ENCODE results near the gene LGALS9C.
"Not testable (repeated sequence)": the region's sequence is repeated elsewhere in the genome, so short reads cannot be mapped to it uniquely, and the experiment has no call there.

LGALS9C gene

DNA sequence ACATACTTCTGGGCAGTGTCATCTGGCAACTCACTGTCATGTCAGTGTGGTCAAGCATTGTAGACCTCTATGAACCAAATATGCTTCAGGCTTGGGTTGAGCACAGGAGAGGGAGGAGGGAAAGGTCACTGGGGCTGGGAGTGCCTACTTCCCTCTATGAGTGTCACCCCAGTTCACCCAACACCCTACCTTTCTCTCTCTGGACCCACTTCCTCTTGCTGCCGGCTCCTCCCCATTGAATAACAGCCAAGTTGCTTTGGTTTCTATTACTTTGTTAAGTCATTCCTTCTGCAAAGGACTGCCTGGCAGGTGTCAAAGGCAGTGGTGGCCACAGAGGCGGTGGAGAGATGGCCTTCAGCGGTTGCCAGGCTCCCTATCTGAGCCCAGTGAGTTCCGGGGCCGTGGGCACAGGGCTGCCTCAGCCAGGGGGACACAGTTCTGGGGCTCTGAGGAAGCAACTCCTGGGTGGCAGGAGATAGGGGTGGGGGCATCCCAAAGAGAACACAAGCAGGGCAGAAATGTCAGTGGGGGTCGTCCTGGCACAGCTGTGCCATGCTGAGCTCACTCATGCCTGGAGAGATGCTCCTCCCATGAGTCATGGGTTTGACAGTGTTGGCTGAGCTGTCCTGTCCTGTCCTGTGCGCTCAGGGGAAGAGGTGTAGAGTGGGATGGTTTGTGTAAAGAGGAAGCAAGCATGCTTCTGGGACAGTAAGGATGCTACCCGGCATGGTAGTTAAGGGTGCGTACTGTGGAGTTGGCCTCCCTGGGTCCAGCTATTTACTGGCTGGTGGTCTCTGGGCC is at the start of gene LGALS9C:
Gene LGALS9C (plus strand): TSS at position 282 of the 801 bp plus-strand sequence. CDS start 66 bp downstream, at position 348.
- DNase-seq (ENCODE audit: low read depth in 2 of 2) = not testable (repeated sequence)

DNA sequence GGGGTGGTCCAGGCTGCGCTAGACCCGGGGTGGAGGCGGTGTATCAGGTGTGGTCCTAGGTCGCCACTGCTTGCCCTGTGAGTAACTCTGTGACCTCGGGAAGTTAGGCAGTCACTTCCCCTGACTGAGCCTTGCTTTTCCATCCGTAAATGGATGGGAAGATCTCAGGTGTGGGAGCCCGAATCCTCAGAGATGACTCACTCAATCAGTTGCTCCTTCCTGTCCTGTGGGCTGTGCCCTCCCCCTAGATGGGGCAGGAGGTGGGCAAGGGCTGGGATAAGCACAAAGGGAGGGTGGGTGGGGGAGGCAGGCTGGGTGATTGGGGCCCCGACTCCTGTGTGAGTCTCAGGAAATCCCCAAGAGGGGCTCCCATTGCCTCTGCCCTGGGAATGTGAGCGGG is 44.4 kb upstream of the LGALS9C start:
- DNase-seq (ENCODE audit: low read depth in 2 of 2) = not testable (repeated sequence)

DNA sequence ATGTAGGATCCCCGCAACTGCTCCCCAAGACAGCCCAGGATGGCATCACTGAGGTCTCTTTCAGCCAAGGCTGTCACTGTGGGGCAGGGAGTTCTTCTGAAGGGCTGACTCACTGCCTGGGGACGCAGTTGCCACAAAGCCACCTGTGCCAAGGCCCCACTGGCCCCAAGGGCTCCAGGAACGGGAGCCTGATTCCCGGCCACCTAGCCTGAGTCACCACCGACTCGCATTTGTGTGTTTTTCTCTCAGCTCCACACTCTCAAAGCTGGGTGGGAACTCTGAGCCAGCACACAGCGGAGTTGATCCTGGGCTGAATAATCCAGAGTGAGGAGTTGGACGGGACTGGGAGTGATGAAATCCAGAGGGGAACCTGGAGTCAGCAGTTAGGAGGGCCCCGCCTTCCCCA is 37.1 kb upstream of the LGALS9C start:
- not testable (repeated sequence) for DNase-seq (ENCODE audit: low read depth in 2 of 2)

DNA sequence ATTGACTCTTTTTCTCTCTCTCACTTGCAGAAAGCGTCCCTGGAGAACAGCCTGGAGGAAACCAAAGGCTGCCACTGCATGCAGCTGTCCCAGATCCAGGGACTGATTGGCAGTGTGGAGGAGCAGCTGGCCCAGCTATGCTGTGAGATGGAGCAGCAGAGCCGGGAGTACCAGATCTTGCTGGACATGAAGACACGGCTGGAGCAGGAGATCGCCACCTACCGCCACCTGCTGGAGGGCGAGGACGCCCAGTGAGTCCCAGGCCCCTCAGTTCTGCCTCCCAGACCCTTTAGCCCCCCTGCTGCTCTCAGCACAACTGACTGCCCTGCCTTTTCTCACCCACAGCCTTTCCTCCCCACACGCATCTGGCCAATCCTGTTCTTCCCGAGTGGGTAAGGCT is 34.5 kb upstream of the LGALS9C start:
- DNase-seq (ENCODE audit: low read depth in 2 of 2) = peak; percentile 37 to 50

DNA sequence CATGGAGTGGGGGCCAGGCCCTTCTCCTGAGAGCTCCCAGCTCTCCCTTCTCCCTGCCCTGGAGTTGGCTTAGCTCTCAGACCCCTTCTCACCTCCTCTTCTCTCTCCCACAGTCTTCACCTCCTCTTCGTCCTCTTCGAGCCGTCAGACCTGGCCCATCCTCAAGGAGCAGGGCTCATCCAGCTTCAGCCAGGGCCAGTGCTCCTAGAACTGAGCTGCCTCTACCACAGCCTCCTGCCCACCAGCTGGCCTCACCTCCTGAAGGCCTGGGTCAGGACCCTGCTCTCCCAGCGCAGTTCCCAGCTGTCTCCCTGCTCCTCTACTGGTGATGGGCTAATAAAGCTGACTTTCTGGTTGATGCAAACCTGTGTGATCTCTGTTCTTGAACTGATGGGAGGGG is 34.1 kb upstream of the LGALS9C start:
- DNase-seq (ENCODE audit: low read depth in 2 of 2) = not testable (repeated sequence)

DNA sequence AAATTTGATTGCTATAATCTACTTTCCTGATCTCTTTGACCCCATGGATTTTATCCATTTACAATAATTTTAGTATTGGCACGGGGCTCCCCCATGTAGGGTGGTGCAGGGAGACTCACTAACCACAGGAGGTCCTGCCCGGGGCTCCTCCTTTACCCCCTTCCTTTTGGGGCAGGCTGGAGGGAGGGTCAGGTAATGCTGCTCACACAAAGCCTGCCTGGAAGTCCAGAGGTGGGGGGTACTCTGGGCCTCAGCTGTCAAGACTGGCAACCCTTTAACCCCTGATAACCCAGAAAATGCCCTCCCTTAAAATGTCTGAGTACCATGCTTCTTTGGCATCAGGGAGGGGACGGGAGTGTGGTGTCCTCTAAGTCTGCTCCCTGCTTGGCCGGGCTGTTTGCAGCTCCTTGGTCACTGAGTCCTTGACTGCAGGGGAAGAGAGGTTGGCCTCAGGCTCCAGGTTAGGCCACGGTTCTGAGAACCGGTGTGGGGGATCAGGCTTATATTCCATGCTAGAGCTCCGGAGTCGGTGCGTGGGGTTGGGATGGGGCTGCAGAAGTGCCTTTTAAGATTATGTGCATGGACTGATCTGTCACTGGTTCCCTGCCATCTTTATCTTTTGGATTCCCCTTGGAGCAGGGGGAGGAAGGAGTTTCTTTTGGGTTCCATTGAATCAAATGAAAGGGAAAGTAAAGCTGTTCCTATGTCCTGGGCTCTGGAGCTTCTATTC is 28.9 kb upstream of the LGALS9C start:
- DNase-seq (ENCODE audit: low read depth in 2 of 2) = not testable (repeated sequence)

DNA sequence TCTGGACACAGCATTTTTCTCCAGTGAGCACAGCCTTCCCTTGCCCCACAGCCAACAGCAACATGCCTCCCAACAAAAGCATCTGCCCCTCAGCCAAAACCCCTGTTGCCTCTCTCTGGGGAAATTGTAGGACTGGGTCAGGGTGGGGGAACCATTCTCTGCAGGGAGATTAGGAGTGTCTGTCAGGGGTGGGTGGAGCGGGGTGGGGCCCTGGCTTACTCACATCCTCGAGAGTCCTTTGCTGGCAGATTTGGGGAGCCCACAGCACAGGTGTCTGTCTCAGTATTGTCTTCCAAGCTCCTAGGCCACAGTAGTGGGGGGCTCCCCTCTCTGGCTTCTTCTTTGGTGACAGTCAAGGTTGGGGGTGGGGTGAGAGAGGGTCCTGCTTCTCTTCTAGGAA is 28.3 kb upstream of the LGALS9C start:
- not testable (repeated sequence) for DNase-seq (ENCODE audit: low read depth in 2 of 2)

DNA sequence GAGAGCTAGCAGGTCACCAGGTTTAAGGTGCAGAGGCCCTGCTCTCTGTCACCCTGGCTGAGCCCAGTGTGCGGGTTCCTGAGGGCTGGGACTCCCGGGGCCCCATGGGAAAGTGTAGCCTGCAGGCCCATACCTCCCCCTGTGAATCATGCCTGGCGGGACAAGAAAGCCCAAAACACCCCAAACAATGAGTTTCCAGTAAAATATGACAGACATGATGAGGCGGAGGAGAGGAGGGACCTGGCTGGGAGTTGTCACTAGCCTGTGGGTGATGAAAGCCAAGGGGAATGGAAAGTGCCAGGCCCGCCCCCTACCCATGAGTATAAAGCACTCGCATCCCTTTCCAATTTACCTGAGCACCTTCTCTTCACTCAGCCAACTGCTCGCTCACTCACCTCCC is 26.8 kb upstream of the LGALS9C start:
- DNase-seq (ENCODE audit: low read depth in 2 of 2) = not testable (repeated sequence)

DNA sequence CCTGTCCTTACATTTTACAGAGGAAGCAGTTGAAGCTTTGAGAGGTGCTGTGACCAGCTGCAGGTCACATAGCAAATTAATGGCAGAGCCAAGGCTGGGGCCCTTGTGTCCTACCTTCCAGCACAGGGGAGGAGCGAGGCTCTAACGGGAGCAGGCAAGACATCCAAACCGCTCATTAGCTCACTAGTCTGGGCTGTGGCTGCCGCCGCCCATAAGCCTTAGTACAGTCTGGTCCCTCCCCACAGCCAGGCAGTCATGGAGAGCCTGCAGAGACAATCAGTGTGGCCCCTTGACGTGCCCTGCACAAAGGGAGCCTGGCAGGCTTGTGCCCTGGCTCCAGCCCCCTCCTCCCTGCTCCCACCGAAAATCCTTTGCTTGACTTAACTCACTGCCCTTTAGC is 25.6 kb upstream of the LGALS9C start:
- DNase-seq (ENCODE audit: low read depth in 2 of 2) = not testable (repeated sequence)

DNA sequence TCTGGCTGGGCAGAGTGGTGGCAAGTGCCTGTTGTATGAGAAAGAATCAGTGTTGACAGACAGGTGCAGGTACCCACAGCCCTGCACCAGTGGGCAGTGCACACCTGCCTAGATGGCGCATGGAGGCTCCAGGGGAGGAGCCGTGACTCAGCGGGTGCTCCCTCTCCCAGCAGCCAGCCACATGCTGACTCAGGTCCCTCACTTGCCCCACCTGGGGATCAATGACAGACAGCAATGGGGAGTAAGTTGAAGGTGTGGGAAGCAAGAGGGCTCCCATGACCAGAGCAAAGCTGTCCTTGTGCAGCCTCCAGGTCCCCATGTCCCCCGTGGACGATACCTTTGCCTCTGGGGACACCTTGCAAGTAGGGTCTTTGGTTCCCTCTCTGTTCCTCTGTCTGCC is 24.6 kb upstream of the LGALS9C start:
- DNase-seq (ENCODE audit: low read depth in 2 of 2) = not testable (repeated sequence)

DNA sequence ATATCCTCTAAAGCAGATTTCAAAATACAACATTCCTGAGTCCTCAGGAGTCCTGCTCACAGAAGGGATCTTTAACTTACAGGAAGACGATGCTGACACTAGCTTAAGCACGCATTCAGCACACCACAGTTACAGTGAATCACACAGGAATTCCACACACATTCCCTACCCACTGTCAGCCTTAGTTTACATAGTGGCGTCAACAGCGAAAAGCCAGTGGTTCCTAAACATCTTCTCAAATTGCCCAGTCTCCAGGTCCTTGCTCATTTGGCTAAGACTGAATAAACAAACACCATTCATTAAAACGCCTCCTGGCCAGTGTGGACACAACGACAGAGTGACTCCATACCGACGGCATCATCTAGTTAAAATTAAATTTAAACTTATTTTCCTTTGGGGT is 17.6 kb upstream of the LGALS9C start:
- DNase-seq (ENCODE audit: low read depth in 2 of 2) = not testable (repeated sequence)

DNA sequence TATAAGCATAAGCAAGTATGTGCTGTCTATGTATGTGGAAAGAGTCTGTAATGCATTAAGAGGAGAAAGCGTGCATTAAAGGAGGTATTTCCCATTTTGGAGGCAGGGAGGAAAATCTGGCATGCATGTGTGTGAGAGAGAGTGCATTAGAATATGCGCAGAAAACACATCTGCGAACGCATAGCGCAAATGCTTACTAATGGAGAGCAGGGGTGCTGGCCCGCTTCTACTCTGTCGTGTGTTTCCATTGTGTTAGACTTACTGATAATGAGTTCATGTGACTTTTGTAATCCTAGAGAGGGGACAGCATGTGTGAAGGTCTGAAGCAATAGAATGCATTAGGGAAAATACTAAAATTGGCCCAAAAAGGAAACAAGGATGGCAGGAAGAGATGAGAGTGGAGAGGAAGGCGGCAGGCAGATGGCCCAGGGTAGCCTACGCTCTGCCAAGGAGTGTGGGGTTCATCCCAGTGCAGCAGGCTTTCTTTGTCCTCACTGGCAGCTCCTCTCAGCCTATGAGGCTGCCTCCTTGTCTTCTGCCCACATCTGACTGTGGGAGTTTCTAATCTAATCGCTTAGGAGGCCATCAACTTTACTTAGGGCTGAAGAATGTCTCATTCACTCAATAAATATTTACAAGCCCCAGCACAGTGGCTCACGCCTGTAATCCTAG is 12.6 kb upstream of the LGALS9C start:
- not testable (repeated sequence) for DNase-seq (ENCODE audit: low read depth in 2 of 2)

DNA sequence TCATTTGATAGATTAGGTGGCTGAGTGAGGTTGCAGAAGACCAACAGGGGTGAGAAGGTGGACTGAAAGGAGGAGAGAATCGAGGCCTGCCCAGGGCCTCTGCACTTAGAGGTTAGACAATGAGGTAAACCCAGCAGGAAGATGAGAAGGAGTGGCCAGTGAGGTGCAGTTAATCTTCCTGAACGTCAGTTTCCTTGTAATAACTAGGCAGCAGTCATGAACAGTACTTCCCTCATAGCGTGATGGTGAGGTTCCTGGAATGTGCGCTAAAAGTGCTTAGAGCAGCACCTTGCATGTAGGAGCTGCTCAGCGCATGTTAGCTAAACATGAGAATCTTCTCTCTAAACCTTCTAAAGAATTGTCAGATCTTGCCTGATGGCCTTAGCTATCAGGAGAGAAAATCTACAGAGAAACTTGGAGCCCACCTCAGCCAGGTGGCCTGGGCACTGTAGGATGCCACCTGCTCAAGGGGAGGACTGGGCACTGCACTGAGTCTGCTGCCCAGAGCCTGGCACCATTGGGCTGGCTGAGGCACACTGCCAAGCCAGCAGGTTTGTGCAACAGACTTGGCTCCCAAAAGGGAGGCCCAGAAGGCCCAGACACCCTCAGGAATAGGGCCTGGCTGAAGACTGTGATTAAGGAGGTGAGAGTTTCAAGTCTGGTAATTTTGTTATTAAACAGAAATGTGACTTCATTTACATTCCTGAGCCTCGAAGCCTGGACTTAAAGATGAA is 10.2 kb upstream of the LGALS9C start:
- DNase-seq (ENCODE audit: low read depth in 2 of 2) = not testable (repeated sequence)

DNA sequence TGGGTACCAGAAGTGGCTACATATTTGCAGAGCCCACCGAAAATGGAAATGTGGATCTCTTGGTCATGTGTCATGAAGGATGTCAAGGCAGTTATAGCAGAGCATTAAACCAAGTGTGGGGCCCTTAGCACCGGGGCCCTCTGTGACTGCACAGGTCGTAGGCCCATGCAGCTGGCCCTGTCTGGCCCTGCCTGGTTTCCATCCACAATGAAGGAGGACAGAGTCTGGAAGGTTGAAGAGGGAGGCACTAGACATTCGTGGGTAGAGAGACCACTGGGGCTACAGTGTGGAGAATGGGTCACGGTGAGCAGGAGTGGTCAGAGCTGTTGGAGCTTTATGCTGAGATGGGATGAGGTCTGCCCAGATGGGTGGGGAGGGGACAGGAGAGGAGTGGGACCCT is 9.6 kb upstream of the LGALS9C start:
- not testable (repeated sequence) for DNase-seq (ENCODE audit: low read depth in 2 of 2)

DNA sequence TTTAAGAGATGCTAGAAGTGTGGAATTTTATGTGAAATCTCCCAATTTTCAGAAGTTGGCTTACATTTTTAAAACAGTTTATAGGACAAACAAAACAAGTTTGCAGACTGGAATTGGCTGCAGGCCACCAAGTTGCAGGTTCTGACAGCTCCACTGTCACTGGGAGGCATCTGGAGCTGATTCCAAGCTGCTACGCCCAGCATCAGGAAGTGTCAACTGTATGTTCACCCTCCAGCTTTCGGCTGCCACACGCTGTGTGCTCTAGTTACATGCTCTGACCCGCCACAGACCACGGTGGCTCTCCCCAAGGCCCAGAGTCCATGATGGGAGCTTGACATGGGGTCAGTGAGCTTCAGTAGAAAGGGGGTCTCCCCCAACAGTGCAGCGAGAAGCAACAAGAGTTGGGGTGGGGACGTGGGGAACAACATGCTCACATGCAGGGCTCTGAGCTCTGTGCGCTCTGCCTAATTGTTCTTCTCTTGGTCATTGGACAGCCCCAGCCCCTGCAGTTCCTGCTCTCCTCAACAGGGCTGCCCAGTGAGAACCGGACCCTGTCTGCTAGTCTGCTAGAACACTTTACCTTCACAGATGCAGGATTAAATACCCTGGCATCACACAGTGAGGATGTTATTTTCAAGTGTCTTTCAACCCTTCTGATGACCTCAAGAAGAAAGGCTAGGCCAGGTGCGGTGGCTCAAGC is 8.0 kb upstream of the LGALS9C start:
- not testable (repeated sequence) for DNase-seq (ENCODE audit: low read depth in 2 of 2)

DNA sequence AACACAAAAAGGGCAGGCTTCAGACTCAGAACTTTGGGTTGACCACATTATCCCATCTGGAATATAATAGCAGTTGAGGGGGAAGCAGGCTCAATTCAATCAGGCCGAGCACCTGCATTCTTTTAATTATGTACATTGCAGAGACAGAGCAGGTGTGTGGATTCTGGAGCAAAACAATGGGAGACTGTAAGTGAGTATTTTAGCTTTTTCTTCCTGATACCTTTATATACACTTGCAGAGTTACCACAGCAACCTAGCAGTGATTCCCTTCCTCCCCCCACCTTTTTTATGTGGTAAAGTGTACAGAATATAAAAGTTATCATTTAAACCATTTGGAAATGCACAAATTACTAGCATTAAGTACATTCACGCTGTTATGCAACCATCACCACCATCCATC is 6.8 kb upstream of the LGALS9C start:
- DNase-seq (ENCODE audit: low read depth in 2 of 2) = not testable (repeated sequence)

DNA sequence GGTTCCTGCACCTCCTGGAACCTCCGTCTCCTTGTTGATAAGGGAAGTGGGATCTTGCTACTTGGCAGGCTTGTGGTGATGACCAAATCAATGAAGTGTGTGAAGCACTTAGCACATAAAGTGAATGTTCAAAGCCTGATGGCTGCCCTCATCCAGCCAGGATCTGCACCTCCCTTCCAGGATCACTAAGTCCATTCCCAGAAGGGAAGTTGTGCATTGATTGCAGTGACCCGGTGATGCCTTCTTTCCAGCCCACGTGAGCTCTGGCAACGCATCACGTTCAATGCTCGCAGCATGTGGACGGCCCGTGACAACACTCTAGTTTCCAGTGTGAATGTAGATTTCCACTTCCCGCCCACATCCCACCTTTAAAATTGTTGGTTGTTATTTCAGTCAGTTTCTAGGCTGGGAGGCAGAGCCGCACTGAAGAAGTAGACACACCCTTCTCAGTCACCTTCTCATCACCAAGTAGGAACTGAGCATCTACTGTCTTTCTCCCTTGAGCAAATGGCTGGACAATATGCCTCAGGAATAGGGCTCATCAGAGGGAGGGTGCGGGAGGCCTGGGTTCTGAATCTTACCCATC is 6.2 kb upstream of the LGALS9C start:
- not testable (repeated sequence) for DNase-seq (ENCODE audit: low read depth in 2 of 2)

DNA sequence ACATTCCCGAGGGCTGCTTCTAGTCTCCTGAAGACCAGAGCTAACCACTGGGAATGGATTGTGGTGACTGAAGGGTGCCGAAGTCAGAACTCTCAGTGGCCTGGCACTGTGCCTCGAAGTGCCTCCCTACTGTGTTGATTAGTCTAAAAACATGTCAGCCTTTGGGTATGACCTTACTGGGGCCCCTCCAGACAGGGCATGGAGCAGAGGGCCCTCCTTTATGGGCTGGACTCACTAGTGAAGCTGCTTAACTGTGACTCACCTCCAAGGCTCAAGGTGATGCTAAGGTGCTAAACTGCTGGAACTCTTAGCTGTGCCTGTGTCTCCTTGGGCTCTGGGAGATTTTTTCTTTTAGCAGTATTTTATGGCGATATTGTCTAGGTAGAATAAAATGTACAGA is 2.6 kb upstream of the LGALS9C start:
- DNase-seq (ENCODE audit: low read depth in 2 of 2) = not testable (repeated sequence)

DNA sequence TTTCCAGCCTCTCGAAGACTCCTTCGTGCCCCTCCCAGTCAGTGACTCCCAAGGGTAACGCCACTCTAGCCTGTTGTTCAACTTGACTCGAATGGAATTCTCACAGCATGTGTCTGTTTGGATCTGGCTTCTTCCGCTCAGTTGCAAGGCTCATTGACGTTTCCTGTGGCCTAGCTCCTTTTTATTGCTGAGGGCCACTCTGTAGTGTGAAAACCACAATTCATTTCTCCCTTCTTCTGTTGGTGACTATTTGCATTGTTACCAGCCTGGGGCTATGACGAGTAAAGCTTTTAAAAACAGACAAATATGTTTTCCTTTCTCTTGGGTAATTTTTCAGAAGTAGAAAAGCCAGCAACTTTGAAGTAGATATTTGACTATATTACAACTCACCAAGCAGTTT is 1.8 kb upstream of the LGALS9C start:
- not testable (repeated sequence) for DNase-seq (ENCODE audit: low read depth in 2 of 2)

DNA sequence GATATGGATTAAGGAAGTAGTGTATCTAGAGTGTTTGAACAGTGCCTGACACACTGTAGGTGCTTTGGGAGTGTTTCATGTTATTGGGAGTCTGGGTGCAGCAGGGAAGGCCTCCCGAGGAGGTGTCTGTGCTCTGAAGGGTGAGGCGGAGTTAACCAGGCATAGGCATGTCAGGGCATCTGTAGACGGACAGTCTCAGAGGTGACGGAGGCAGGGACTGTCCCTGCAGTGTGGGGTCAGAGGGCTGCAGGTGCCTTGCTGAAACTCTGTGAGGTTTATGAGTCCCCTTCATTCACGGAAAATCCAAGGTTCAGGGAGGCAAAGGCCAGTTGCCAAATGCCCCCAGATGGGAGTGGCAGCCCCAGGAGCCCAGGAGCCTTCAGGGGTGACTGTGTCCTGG is 778 bp downstream of the LGALS9C start:
- DNase-seq (ENCODE audit: low read depth in 2 of 2) = not testable (repeated sequence)

DNA sequence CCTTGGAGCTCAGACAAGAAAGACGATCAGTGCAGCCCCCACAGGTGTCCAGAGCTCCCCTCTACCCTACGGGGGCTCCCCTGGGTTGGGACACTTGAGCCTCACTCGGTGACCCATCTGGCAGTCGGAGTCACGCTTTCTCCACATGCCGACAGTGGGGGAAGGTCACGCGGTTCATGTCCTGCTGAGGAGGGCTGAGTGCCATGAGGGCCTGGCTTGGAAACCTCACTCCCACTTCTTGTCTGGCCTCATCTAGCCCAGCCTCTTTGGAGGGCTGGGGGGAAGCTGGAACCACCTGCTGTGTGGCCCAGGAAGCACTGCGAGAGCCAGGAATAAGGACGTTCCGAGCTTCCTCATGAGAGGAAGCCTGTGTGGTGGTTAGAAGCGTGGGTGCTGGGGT is 1.8 kb downstream of the LGALS9C start:
- not testable (repeated sequence) for DNase-seq (ENCODE audit: low read depth in 2 of 2)

Measured in stimulated activated CD4-positive, alpha-beta T cell treated with anti-CD3 and anti-CD28 coated beads, Interleukin-1b, Interleukin-23, amount 100 ng/mL, for 4 hours (primary cell).